ENCODE results near the gene TRAP1. TPM values are rescaled to one million over a fixed set of nuclear protein-coding genes. Genes with fewer than 3 reads are reported as not detected.
"Not testable (repeated sequence)": the region's sequence is repeated elsewhere in the genome, so short reads cannot be mapped to it uniquely, and the experiment has no call there.

TRAP1 gene
- total RNA-seq, 2 donors from 2014 or later, result 78.1 to 92.9 TPM

DNA sequence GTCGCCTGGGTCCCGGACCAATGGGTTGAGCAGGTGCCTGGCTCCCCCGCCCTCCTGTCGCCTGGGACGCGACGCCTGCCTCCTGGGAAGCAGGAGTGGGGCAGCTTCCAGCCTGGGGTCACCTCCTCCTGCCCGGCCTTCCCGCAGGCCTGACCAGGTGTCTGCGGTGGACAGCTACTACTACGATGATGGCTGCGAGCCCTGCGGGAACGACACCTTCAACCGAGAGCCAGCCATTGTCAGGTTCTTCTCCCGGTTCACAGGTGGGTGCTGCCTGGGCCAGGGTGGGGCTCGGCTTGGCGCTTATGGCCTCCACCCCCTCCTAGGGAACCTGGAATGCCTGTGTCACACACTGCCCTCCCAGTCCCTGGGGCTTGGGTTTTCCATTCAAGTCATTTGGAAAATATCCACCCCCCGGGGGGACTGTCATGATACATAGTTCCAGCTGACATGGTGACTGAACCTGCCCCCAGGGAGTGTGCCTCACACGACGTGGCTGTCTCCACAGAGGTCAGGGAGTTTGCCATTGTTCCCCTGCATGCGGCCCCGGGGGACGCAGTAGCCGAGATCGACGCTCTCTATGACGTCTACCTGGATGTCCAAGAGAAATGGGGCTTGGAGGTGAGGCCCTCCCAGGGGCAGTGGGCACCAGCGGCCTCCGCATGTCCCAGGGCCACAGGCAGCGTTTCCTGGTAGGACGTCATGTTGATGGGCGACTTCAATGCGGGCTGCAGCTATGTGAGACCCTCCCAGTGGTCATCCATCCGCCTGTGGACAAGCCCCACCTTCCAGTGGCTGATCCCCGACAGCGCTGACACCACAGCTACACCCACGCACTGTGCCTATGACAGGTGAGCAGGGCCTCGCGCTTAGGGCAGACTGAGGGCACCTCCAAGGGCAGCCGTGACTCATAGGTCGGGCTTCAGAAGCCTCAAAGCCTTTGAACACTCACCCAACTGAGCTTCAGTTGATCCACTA, 60.5 kb downstream of the TRAP1 start:
- Histone ChIP-seq H3K27me3 (no peaks in the 10 kb centered on the region), H3K9me3 (no peaks in the 10 kb centered on the region), H3K27ac (peak overlapping the region; percentile 40 to 94 (median 80)), H3K36me3 (replicated peaks in 1 of 2; ENCODE audit: insufficient read depth in 1 of 2, low read depth in 2 of 2) (peaks cover 19% of the 10 kb centered on the region in 2 donors), H3K4me1 (peaks cover 42% of the 10 kb centered on the region), H3K4me3 (no peak overlapping the region)
- peak; percentile 41 for ATAC-seq
- 46 to 52% methylated on average over 9 to 34 of the region's 42 CpGs for WGBS, 2 donors
- DNase-seq, result peak; percentile 68 to 79 (median 71)
- TF ChIP-seq, protein P1, sequence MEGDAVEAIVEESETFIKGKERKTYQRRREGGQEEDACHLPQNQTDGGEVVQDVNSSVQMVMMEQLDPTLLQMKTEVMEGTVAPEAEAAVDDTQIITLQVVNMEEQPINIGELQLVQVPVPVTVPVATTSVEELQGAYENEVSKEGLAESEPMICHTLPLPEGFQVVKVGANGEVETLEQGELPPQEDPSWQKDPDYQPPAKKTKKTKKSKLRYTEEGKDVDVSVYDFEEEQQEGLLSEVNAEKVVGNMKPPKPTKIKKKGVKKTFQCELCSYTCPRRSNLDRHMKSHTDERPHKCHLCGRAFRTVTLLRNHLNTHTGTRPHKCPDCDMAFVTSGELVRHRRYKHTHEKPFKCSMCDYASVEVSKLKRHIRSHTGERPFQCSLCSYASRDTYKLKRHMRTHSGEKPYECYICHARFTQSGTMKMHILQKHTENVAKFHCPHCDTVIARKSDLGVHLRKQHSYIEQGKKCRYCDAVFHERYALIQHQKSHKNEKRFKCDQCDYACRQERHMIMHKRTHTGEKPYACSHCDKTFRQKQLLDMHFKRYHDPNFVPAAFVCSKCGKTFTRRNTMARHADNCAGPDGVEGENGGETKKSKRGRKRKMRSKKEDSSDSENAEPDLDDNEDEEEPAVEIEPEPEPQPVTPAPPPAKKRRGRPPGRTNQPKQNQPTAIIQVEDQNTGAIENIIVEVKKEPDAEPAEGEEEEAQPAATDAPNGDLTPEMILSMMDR (IDR thresholded peaks at IDR 0.05), result no peak
- intact Hi-C loops (cut with DNase I), result no loop called here

DNA sequence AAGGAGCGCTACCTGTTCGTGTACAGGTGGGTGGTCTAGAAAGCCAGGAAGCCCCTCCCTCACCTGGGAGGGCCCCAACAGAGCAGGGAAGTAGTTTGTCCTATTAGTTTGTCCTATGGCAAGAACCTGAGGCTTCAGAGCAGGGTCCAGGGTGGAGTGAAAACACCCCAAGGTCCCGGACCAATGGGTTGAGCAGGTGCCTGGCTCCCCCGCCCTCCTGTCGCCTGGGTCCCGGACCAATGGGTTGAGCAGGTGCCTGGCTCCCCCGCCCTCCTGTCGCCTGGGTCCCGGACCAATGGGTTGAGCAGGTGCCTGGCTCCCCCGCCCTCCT, 61.2 kb downstream of the TRAP1 start:
- Histone ChIP-seq H3K4me1 (peaks cover 42% of the 10 kb centered on the region), H3K36me3 (replicated peaks in 1 of 2; ENCODE audit: insufficient read depth in 1 of 2, low read depth in 2 of 2) (peaks cover 17% of the 10 kb centered on the region in 2 donors), H3K27ac (peak overlapping the region; percentile 87 to 94 (median 91))
- H3K4me3 ChIP-seq; H3K9me3 ChIP-seq; intact Hi-C loops (cut with DNase I); H3K27me3 ChIP-seq: not testable (repeated sequence)
- peak; percentile 60 for ATAC-seq
- TF ChIP-seq POLR2A (IDR thresholded peaks at IDR 0.05), result peak; percentile 31 to 68 (median 52)
- WGBS, 2 donors, result 37% methylated on average over 8 of the region's 10 CpGs; no CpG with 5 or more reads in 1 of the 2 donors
- DNase-seq, result peak; percentile 61 to 77 (median 72)

DNA sequence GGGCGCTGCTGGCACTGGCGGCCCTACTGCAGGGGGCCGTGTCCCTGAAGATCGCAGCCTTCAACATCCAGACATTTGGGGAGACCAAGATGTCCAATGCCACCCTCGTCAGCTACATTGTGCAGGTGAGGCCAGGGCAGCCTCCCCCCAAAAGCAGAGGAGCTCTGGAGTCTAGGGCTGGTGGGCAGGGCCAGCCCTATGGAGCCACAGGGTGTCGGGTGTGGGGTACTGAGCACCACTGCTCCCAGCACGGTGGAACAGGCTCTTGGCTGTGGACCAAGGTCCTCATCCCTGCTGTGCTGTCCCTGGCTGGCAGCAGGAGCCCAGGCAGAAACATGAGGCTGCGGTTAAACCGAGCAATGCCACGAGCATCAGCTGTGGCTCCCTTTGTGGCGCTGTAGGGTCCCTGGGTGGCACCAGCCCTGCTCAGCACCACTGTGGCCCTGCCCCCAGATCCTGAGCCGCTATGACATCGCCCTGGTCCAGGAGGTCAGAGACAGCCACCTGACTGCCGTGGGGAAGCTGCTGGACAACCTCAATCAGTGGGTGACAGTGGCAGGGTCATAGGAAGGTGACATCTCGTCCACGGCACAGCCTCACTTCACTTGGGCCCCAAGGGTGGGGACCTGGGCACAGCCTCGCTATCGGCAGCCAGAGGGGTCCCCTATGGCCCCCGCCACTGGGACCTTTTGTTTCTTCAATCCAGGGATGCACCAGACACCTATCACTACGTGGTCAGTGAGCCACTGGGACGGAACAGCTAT, 61.7 kb downstream of the TRAP1 start:
- Histone ChIP-seq H3K4me3 (no peak overlapping the region), H3K27me3 (no peaks in the 10 kb centered on the region), H3K9me3 (no peaks in the 10 kb centered on the region), H3K4me1 (peaks cover 42% of the 10 kb centered on the region), H3K27ac (peak overlapping the region; percentile 87 to 94 (median 91)), H3K36me3 (replicated peaks in 1 of 2; ENCODE audit: insufficient read depth in 1 of 2, low read depth in 2 of 2) (peaks cover 14 to 16% of the 10 kb centered on the region in 2 donors)
- intact Hi-C loops (cut with DNase I), result no loop called here
- WGBS, 2 donors, result 41 to 60% methylated on average over 1 to 21 of the region's 21 CpGs
- TF ChIP-seq, protein P1 (IDR thresholded peaks at IDR 0.05), result no peak
- TF ChIP-seq POLR2A (IDR thresholded peaks at IDR 0.05), result no peak
- ATAC-seq, result no peak
- peak in 3 of 4 donors; percentile 32 to 43 (median 40) for DNase-seq

DNA sequence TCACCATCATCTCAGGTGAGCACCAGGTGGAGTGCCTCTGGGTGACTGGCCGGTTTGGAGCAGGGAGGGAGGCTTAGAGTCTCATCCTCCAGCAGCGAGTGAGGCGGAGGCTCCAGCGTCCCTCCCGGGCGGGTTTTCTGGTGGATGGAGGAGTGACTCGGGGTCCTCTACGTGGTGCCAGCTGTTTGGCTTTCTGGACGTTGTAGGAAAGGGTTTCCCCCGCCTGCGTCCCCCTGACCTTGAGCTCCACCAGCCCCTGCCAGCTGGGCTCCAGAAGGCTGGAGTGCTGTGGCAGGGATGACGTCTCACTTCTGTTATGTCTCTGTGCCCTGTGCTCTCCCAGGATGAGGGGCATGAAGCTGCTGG, 62.3 kb downstream of the TRAP1 start:
- intact Hi-C loops (cut with DNase I), result no loop called here
- ATAC-seq (peak; percentile 27), DNase-seq (peak; percentile 43 to 68 (median 66))
- H3K36me3 ChIP-seq (replicated peaks in 1 of 2; ENCODE audit: insufficient read depth in 1 of 2, low read depth in 2 of 2), result peaks cover 14 to 16% of the 10 kb centered on the region in 2 donors
- TF ChIP-seq POLR2A (IDR thresholded peaks at IDR 0.05), result peak in 2 of 3 donors; percentile 37 to 47
- TF ChIP-seq, protein P1 (IDR thresholded peaks at IDR 0.05), result no peak
- WGBS, 2 donors, result 28 to 53% methylated on average over 10 to 12 of the region's 12 CpGs
- peak overlapping the region; percentile 87 to 94 (median 91) for H3K27ac ChIP-seq
- H3K27me3 ChIP-seq, result no peaks in the 10 kb centered on the region
- peaks cover 42% of the 10 kb centered on the region for H3K4me1 ChIP-seq
- no peak overlapping the region for H3K4me3 ChIP-seq
- no peaks in the 10 kb centered on the region for H3K9me3 ChIP-seq

Measured in body of pancreas (tissue), 4 donors.